A549 (cell line): ENCODE data around the gene BID. TPM values are rescaled to one million over a fixed set of nuclear protein-coding genes. Genes with fewer than 3 reads are reported as not detected.
A peak's percentile ranks its signal among the peaks of the same experiment; 100 is the strongest.

Experiments
- ATAC-seq, 2 experiments: fragments of 200-7000 bp in 1 of 2; fragments of >200 bp in 1 of 2; cut with Nextera tagmentation in 1 of 2; cut with Tn5 transposase in 1 of 2; 3 replicates each; pipeline versions ENCODE4 v1.8.0 to v1.9.1; 2018 to 2020; ENCODE audit warnings: mild to moderate bottlenecking in 1 of 2, moderate library complexity in 1 of 2
- CTCF ChIA-PET: fragments of 300-600 bp; sonication (Branson Sonifier 250); formaldehyde crosslinking; extraction: SDS; loops from one replicate; lab custom pipeline; 2021; ENCODE audit warnings: antibody characterized with exemption, inconsistent platforms; lab: Yijun Ruan, JAX
- POLR2A ChIA-PET: fragments of 350-600 bp; formaldehyde crosslinking; extraction: SDS; loops from one replicate; lab custom pipeline; 2021; ENCODE audit warnings: antibody characterized with exemption, inconsistent platforms; lab: Yijun Ruan, JAX
- DNase-seq, 2 experiments: peaks; one replicate each; pipeline versions ENCODE4 v3.0.0 to v3.0.0-alpha.2; 2011 to 2016; ENCODE audit warnings: low read depth in 1 of 2, low spot score in 1 of 2
- FAIRE-seq: peaks from 2 replicates; lab custom pipeline; 2011; peaks lifted over from hg19 to GRCh38; lab: Jason Lieb, UNC
- H3K27ac ChIP-seq, 2 experiments: fragments of >200 bp; sonication (Bioruptor Twin); formaldehyde crosslinking; 3 replicates each; pipeline ENCODE4 v1.5.1; 2016 to 2017
- H3K4me1 ChIP-seq: fragments of >200 bp; sonication (Bioruptor Twin); formaldehyde crosslinking; 3 replicates; pipeline ENCODE4 v1.6.1; 2016
- H3K4me2 ChIP-seq: fragments of >200 bp; sonication (Bioruptor Twin); formaldehyde crosslinking; 3 replicates; pipeline ENCODE4 v1.6.1; 2016
- H3K4me3 ChIP-seq: fragments of >200 bp; sonication (Bioruptor Twin); formaldehyde crosslinking; 3 replicates; pipeline ENCODE4 v1.5.1; 2016
- H3K9me3 ChIP-seq: fragments of >200 bp; sonication (Bioruptor Twin); formaldehyde crosslinking; 3 replicates; pipeline ENCODE4 v1.6.1; 2016
- BHLHE40 ChIP-seq: IDR thresholded peaks from 2 replicates; pipeline ENCODE4 v1.6.1; 2012; ENCODE audit warnings: low read depth, low read length, inconsistent platforms
- CBX8 ChIP-seq: fragments of 200-600 bp; sonication (generic); IDR thresholded peaks from 2 replicates; pipeline ENCODE4 v1.6.1; 2016
- CHD2 ChIP-seq: fragments of 150-350 bp; IDR thresholded peaks from 2 replicates; pipeline ENCODE4 v1.6.1; 2014; ENCODE audit warnings: low read length; ENCODE audit not compliant: partially characterized antibody
- CHD4 ChIP-seq: fragments of 200-600 bp; sonication (generic); IDR thresholded peaks from 2 replicates; pipeline ENCODE4 v1.6.1; 2016; ENCODE audit warnings: antibody characterized with exemption, mild to moderate bottlenecking, borderline replicate concordance
- E2F6 ChIP-seq: IDR thresholded peaks from 2 replicates; pipeline ENCODE4 v1.6.1; 2012; ENCODE audit warnings: low read depth, borderline replicate concordance
- EHMT2 ChIP-seq: fragments of 200-600 bp; sonication (generic); IDR thresholded peaks from 2 replicates; pipeline ENCODE4 v1.6.1; 2016; ENCODE audit warnings: antibody characterized with exemption, low read depth, mild to moderate bottlenecking, moderate library complexity
- EP300 ChIP-seq, 2 experiments: fragments of >200 bp; sonication (Bioruptor Twin); formaldehyde crosslinking; IDR thresholded peaks; 2 replicates in 1 of 2; 3 replicates in 1 of 2; pipeline ENCODE4 v1.6.1; 2016 to 2017
- ESRRA ChIP-seq: fragments of 150-350 bp; IDR thresholded peaks from 2 replicates; pipeline ENCODE4 v1.6.1; 2014; ENCODE audit warnings: mild to moderate bottlenecking, low read length, borderline replicate concordance
- FOSB ChIP-seq: fragments of 250-450 bp; sonication (Bioruptor Pico); IDR thresholded peaks from 2 replicates; pipeline ENCODE4 v1.5.0; 2020; ENCODE audit warnings: mild to moderate bottlenecking, moderate library complexity
- HDAC2 ChIP-seq: fragments of 200-600 bp; sonication (generic); IDR thresholded peaks from 2 replicates; pipeline ENCODE4 v1.6.1; 2016
- HOXA7 ChIP-seq: fragments of 250-450 bp; sonication (Bioruptor Pico); IDR thresholded peaks from 2 replicates; pipeline ENCODE4 v1.5.0; 2020; ENCODE audit warnings: mild to moderate bottlenecking, moderate library complexity
- MYC ChIP-seq: IDR thresholded peaks from 2 replicates; pipeline ENCODE4 v1.6.1; 2012; ENCODE audit warnings: mild to moderate bottlenecking, inconsistent platforms, low read length, improper control_type of control experiment, borderline replicate concordance
- POLR2A ChIP-seq: IDR thresholded peaks from 2 replicates; pipeline ENCODE4 v1.6.1; 2012; ENCODE audit warnings: mild to moderate bottlenecking, low read length
- RCOR1 ChIP-seq: fragments of 150-350 bp; IDR thresholded peaks from 2 replicates; pipeline ENCODE4 v1.6.1; 2014; ENCODE audit warnings: antibody characterized with exemption, low read length, low read depth
- REST ChIP-seq: fragments of 200-600 bp; sonication (generic); IDR thresholded peaks from 2 replicates; pipeline ENCODE4 v1.6.1; 2016; ENCODE audit warnings: antibody characterized with exemption, mild to moderate bottlenecking, moderate library complexity
- SMC3 ChIP-seq: fragments of >200 bp; sonication (Bioruptor Twin); formaldehyde crosslinking; IDR thresholded peaks from 3 replicates; pipeline ENCODE4 v1.6.1; 2018; ENCODE audit warnings: inconsistent platforms
- USF2 ChIP-seq: fragments of 450-650 bp; IDR thresholded peaks from 2 replicates; pipeline ENCODE4 v1.6.1; 2014; ENCODE audit warnings: antibody characterized with exemption
- WGBS: methylation state at CpG from one replicate; pipeline ENCODE4 v1.1.6; 2017; ENCODE audit errors: missing lambda C conversion rate; 5-methylcytosine and 5-hydroxymethylcytosine counted together
- polyA minus RNA-seq: library from RNA; depleted of rRNA, polyadenylated mRNA; stranded (reverse); fragments of >200 nt; gene quantifications from 2 replicates; pipeline ENCODE4 v1.2.3, GENCODE V29; 2011; rRNA and poly(A)+ RNA removed
- polyA plus RNA-seq, 4 experiments: library from polyadenylated mRNA; depleted of rRNA in 3 of 4; stranded (reverse); fragments of >200 nt; fragmentation: RNase III in 1 of 4; extraction: RNeasy Plus Mini Kit Qiagen cat#74134 plus additional on column Dnase treatment in 1 of 4; gene quantifications; 2 replicates in 3 of 4; 3 replicates in 1 of 4; pipeline ENCODE4 v1.2.3, GENCODE V29; 2011 to 2017
- TF ChIP-seq, protein P1 (sequence below): fragments of >200 bp; sonication (Bioruptor Twin); formaldehyde crosslinking; IDR thresholded peaks from 3 replicates; pipeline ENCODE4 v1.5.1; 2016
- TF ChIP-seq, protein P2 (sequence below): IDR thresholded peaks from 2 replicates; pipeline ENCODE4 v1.6.1; 2012
- TF ChIP-seq, protein P3 (sequence below): fragments of 150-350 bp; IDR thresholded peaks from 2 replicates; pipeline ENCODE4 v1.6.1; 2014; ENCODE audit warnings: low read depth, mild to moderate bottlenecking, low read length
- TF ChIP-seq, protein P4 (sequence below): IDR thresholded peaks from 2 replicates; pipeline ENCODE4 v1.6.1; 2012

BID gene
- 50.8 and 62.8 TPM in 2 replicates for polyA plus RNA-seq (2011; rRNA removed)
- polyA plus RNA-seq (2012; cell fraction: cytosol; rRNA removed): 183 and 208 TPM in 2 replicates
- polyA plus RNA-seq (2012; cell fraction: nucleus; rRNA removed): 167 and 250 TPM in 2 replicates
- polyA plus RNA-seq (2017; fragmentation: RNase III; extraction: RNeasy Plus Mini Kit Qiagen cat#74134 plus additional on column Dnase treatment): 51.7 to 57.6 TPM (median 56.6 TPM) in 3 replicates
- polyA minus RNA-seq: 22.6 and 25.3 TPM in 2 replicates

DNA sequence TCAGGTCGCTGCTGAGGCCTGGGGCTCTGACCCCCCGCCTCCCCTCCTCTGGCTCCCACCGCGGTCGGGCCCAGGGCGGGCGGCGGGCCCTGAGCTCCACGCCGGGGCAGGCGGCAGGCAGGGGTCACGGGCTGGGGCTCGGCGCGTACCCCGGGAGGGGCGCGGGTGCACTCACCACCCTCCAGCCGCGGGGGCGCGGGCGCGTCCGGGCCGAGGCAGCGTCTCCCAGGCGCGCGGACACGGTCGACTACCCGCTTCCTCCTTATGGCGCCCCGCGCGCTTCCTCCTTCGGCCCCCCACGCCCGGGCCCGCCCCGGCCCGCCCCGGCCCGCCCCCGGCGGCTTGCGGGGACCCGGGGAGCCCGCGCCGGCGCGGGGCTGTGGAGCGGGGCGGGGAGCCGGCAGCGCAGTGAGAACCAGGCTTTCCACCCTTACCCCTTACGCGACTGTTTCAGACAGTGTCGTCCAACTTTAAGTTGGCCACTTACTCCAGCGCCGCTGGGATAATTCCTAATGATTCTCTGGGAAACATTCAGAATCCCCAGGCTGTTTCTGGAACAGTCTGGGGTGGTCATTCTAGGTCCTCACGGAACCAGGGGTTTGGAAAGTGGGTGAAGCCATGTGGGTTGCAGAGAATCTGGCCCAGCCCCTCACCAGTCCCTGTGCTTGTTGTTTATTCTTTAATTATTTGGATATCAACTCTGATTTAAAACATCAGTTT is at the start of gene BID:
Gene BID, minus strand, starts transcription at position 264 of the 720 bp plus-strand sequence. CDS start 24,353 bp downstream, outside the sequence.
- ATAC-seq: peak; percentile 59 to 60
- ChIA-PET POLR2A (interaction anchor here (0.6 kb wide), 1 partner anchor 258 kb away, joined by 5 read pairs; no protein-coding TSS in a partner anchor), CTCF (interaction anchor here (0.7 to 4.5 kb wide), 3 partner anchors 15 to 124 kb away, joined by 3 to 26 read pairs (median 12); no protein-coding TSS in a partner anchor)
- FAIRE-seq: no peak
- DNase-seq: no peak
- H3K4me1 ChIP-seq: peaks cover 17% of the 10 kb centered on the region
- H3K9me3 ChIP-seq: no peaks in the 10 kb centered on the region
- peak within 1 kb of the TSS; percentile 95 to 98 for H3K27ac ChIP-seq
- H3K4me3 ChIP-seq: peak within 1 kb of the TSS; percentile 98
- TF ChIP-seq POLR2A: peak; percentile 53; the same call in 1 of the 2 replicates
- TF ChIP-seq MYC: peak; percentile 6; the same call in 1 of the 2 replicates
- no peak for TF ChIP-seq BHLHE40
- H3K4me2 ChIP-seq: peak within 1 kb of the TSS; percentile 93
- WGBS: 0% methylated on average over 1 of the region's 64 CpGs

- Histone ChIP-seq H3K4me2 (no peak overlapping the region), H3K4me1 (no peaks in the 10 kb centered on the region), H3K4me3 (no peak overlapping the region), H3K27ac (no peak overlapping the region), H3K9me3 (no peaks in the 10 kb centered on the region)
- WGBS: 98% methylated on average over 6 of the region's 15 CpGs
- CTCF ChIA-PET: interaction anchor here (1.0 kb wide), 1 partner anchor 253 kb away, joined by 3 read pairs; no protein-coding TSS in a partner anchor
- ATAC-seq (no peak), FAIRE-seq (no peak), DNase-seq (no peak)
- TF ChIP-seq POLR2A (no peak), MYC (no peak), SMC3 (no peak), FOSB (CRISPR knock-in tag) (no peak), E2F6 (no peak), CHD4 (no peak), CBX8 (no peak), HOXA7 (CRISPR knock-in tag) (no peak)
- TF ChIP-seq, protein P1, sequence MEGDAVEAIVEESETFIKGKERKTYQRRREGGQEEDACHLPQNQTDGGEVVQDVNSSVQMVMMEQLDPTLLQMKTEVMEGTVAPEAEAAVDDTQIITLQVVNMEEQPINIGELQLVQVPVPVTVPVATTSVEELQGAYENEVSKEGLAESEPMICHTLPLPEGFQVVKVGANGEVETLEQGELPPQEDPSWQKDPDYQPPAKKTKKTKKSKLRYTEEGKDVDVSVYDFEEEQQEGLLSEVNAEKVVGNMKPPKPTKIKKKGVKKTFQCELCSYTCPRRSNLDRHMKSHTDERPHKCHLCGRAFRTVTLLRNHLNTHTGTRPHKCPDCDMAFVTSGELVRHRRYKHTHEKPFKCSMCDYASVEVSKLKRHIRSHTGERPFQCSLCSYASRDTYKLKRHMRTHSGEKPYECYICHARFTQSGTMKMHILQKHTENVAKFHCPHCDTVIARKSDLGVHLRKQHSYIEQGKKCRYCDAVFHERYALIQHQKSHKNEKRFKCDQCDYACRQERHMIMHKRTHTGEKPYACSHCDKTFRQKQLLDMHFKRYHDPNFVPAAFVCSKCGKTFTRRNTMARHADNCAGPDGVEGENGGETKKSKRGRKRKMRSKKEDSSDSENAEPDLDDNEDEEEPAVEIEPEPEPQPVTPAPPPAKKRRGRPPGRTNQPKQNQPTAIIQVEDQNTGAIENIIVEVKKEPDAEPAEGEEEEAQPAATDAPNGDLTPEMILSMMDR: no peak
- TF ChIP-seq, protein P2, sequence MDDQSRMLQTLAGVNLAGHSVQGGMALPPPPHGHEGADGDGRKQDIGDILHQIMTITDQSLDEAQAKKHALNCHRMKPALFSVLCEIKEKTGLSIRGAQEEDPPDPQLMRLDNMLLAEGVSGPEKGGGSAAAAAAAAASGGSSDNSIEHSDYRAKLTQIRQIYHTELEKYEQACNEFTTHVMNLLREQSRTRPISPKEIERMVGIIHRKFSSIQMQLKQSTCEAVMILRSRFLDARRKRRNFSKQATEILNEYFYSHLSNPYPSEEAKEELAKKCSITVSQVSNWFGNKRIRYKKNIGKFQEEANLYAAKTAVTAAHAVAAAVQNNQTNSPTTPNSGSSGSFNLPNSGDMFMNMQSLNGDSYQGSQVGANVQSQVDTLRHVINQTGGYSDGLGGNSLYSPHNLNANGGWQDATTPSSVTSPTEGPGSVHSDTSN: no peak
- TF ChIP-seq, protein P3, sequence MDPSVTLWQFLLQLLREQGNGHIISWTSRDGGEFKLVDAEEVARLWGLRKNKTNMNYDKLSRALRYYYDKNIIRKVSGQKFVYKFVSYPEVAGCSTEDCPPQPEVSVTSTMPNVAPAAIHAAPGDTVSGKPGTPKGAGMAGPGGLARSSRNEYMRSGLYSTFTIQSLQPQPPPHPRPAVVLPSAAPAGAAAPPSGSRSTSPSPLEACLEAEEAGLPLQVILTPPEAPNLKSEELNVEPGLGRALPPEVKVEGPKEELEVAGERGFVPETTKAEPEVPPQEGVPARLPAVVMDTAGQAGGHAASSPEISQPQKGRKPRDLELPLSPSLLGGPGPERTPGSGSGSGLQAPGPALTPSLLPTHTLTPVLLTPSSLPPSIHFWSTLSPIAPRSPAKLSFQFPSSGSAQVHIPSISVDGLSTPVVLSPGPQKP: no peak
- POLR2A ChIA-PET: no interaction called here
Observed at GRCh38 chr22:17823964-17824363, 49.7 kb upstream of the BID start.

GRCh38 chr22:17823226-17823625 is 49.0 kb upstream of the BID start:
- H3K4me3 ChIP-seq: no peak overlapping the region
- no peak for ATAC-seq
- no peak overlapping the region for H3K27ac ChIP-seq
- FAIRE-seq: no peak
- no peak overlapping the region for H3K4me2 ChIP-seq
- H3K4me1 ChIP-seq: no peaks in the 10 kb centered on the region
- H3K9me3 ChIP-seq: no peaks in the 10 kb centered on the region
- DNase-seq: no peak
- WGBS: 84% methylated on average over 2 of the region's 4 CpGs
- ChIA-PET CTCF (no interaction called here), POLR2A (no interaction called here)
- TF ChIP-seq EP300 (IDR thresholded peaks at IDR 0.05) (no peak), CHD4 (no peak), HDAC2 (no peak), EHMT2 (no peak), BHLHE40 (no peak), HOXA7 (CRISPR knock-in tag) (no peak), USF2 (no peak), REST (no peak), POLR2A (no peak), RCOR1 (no peak), CHD2 (no peak), ESRRA (no peak)
- TF ChIP-seq, protein P4, sequence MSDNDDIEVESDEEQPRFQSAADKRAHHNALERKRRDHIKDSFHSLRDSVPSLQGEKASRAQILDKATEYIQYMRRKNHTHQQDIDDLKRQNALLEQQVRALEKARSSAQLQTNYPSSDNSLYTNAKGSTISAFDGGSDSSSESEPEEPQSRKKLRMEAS: no peak
